ENCODE results near the gene ST3GAL6.

DNA sequence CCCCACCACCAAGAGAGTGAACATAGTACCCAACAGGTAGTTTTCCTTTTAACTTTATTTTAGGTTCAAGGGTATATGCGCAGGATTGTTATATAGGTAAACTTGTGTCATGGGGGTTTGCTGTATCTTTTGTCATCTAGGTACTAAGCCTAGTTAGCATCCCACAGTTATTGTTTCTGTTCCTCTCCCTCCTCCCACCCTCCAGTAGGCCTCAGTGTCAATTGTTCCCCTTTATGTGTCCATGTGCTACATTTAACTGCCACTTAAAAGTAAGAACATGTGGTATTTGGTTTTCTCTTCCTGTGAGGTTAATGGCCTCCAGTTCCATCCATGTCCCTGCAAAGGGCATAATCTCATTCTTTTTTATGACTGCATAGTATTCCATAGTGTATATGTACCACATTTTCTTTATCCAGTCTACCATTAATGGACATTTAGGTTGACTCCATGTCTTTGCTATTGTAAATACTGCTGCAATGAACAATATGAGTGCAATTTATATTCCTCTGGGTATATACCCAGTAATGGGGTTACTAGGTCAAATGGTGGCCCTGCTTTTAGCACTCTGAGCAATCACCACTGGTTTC is 66.2 kb downstream of the ST3GAL6 start:
- TF ChIP-seq POLR2A (IDR thresholded peaks at IDR 0.05) = no peak
- TF ChIP-seq, protein P1, sequence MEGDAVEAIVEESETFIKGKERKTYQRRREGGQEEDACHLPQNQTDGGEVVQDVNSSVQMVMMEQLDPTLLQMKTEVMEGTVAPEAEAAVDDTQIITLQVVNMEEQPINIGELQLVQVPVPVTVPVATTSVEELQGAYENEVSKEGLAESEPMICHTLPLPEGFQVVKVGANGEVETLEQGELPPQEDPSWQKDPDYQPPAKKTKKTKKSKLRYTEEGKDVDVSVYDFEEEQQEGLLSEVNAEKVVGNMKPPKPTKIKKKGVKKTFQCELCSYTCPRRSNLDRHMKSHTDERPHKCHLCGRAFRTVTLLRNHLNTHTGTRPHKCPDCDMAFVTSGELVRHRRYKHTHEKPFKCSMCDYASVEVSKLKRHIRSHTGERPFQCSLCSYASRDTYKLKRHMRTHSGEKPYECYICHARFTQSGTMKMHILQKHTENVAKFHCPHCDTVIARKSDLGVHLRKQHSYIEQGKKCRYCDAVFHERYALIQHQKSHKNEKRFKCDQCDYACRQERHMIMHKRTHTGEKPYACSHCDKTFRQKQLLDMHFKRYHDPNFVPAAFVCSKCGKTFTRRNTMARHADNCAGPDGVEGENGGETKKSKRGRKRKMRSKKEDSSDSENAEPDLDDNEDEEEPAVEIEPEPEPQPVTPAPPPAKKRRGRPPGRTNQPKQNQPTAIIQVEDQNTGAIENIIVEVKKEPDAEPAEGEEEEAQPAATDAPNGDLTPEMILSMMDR (IDR thresholded peaks at IDR 0.05) = no peak
